WTC11 (cell line): ENCODE data around the gene RGMA. TPM values are rescaled to one million over a fixed set of nuclear protein-coding genes. Genes with fewer than 3 reads are reported as not detected.

Experiments used
- ATAC-seq: fragments of 200-7000 bp; cut with Tn5 transposase; 2 replicates; pipeline ENCODE4 v1.10.0; 2021; ENCODE audit warnings: mild to moderate bottlenecking, moderate library complexity
- CTCF ChIA-PET: fragments of 300-600 bp; sonication (Branson Sonifier 250); formaldehyde crosslinking; loops from one replicate; lab custom pipeline; 2021; ENCODE audit warnings: antibody characterized with exemption; lab: Charles Lee
- POLR2A ChIA-PET: fragments of 350-600 bp; sonication (Branson Sonifier 250); formaldehyde crosslinking; loops from one replicate; lab custom pipeline; 2021; ENCODE audit warnings: antibody characterized with exemption; lab: Charles Lee
- DNase-seq: peaks from one replicate; pipeline ENCODE4 v3.0.0; 2021; ENCODE audit warnings: low spot score
- H3K27ac Mint-ChIP-seq: 2 replicates; pipeline ENCODE4 v1.8.0; 2021; ENCODE audit warnings: mixed read lengths
- H3K27me3 Mint-ChIP-seq: 2 replicates; pipeline ENCODE4 v1.8.0; 2021; ENCODE audit warnings: low read depth, mild to moderate bottlenecking, moderate library complexity, mixed read lengths
- H3K36me3 Mint-ChIP-seq: 2 replicates; pipeline ENCODE4 v1.8.0; 2021; ENCODE audit warnings: mixed read lengths
- H3K4me1 Mint-ChIP-seq: 2 replicates; pipeline ENCODE4 v1.8.0; 2022; ENCODE audit warnings: mixed read lengths
- H3K4me3 Mint-ChIP-seq: 2 replicates; pipeline ENCODE4 v1.8.0; 2021; ENCODE audit warnings: mild to moderate bottlenecking, moderate library complexity, mixed read lengths
- H3K9me3 Mint-ChIP-seq: 2 replicates; pipeline ENCODE4 v1.8.0; 2021; ENCODE audit warnings: mixed read lengths
- CBFB ChIP-seq: sonication (generic); formaldehyde crosslinking; IDR thresholded peaks from 2 replicates; pipeline ENCODE4 v1.8.1; 2022; ENCODE audit warnings: mild to moderate bottlenecking, low read depth, missing genetic modification reagents
- CTCF ChIP-seq: fragments of 200-600 bp; IDR thresholded peaks from 2 replicates; pipeline ENCODE4 v1.8.0; 2022; ENCODE audit warnings: antibody characterized with exemption
- KAT7 ChIP-seq: sonication (generic); formaldehyde crosslinking; IDR thresholded peaks from 2 replicates; pipeline ENCODE4 v1.8.1; 2023; ENCODE audit warnings: missing genetic modification reagents, mild to moderate bottlenecking, borderline replicate concordance
- MLX ChIP-seq: sonication (generic); formaldehyde crosslinking; IDR thresholded peaks from 2 replicates; pipeline ENCODE4 v1.8.1; 2023; ENCODE audit warnings: mild to moderate bottlenecking, missing genetic modification reagents, moderate library complexity
- NR3C1 ChIP-seq: sonication (generic); formaldehyde crosslinking; conservative IDR thresholded peaks from 2 replicates; pipeline ENCODE4 v1.8.1; 2023; ENCODE audit warnings: low read depth, mild to moderate bottlenecking, missing genetic modification reagents
- SMAD4 ChIP-seq: sonication (generic); formaldehyde crosslinking; IDR thresholded peaks from 2 replicates; pipeline ENCODE4 v1.8.0; 2022; ENCODE audit warnings: mild to moderate bottlenecking, missing genetic modification reagents
- TEAD1 ChIP-seq: sonication (generic); formaldehyde crosslinking; IDR thresholded peaks from 2 replicates; pipeline ENCODE4 v1.8.0; 2022; ENCODE audit warnings: mild to moderate bottlenecking, missing genetic modification reagents
- TEAD4 ChIP-seq: sonication (generic); formaldehyde crosslinking; IDR thresholded peaks from 2 replicates; pipeline ENCODE4 v1.8.0; 2022; ENCODE audit warnings: mild to moderate bottlenecking, missing genetic modification reagents
- TP53 ChIP-seq: sonication (generic); formaldehyde crosslinking; IDR thresholded peaks from 2 replicates; pipeline ENCODE4 v1.8.1; 2023; ENCODE audit warnings: mild to moderate bottlenecking, missing genetic modification reagents
- ZBTB43 ChIP-seq: sonication (generic); formaldehyde crosslinking; IDR thresholded peaks from 2 replicates; pipeline ENCODE4 v1.8.1; 2023; ENCODE audit warnings: mild to moderate bottlenecking, missing genetic modification reagents
- ZMAT4 ChIP-seq: fragments of 250-450 bp; sonication (Bioruptor Pico); IDR thresholded peaks from 2 replicates; pipeline ENCODE4 v1.9.0; 2021; ENCODE audit warnings: mild to moderate bottlenecking
- ZNF425 ChIP-seq: fragments of 250-450 bp; sonication (Bioruptor Pico); conservative IDR thresholded peaks from 2 replicates; pipeline ENCODE4 v1.9.0; 2021; ENCODE audit warnings: mild to moderate bottlenecking
- ZNF671 ChIP-seq: fragments of 250-450 bp; sonication (Bioruptor Pico); IDR thresholded peaks from 2 replicates; pipeline ENCODE4 v1.8.0; 2021; ENCODE audit warnings: mild to moderate bottlenecking
- total RNA-seq: library from RNA; stranded (reverse); gene quantifications from 3 replicates; pipeline ENCODE4 v1.2.3, GENCODE V29; 2021
- TF ChIP-seq, protein P1 (sequence below): fragments of 250-450 bp; sonication (Bioruptor Pico); IDR thresholded peaks from 2 replicates; pipeline ENCODE4 v1.9.0; 2021; ENCODE audit warnings: moderate library complexity, mild to moderate bottlenecking, inconsistent platforms, borderline replicate concordance
- TF ChIP-seq, protein P2 (sequence below): sonication (generic); formaldehyde crosslinking; IDR thresholded peaks from 2 replicates; pipeline ENCODE4 v1.8.0; 2023; ENCODE audit warnings: mild to moderate bottlenecking, missing genetic modification reagents

Gene RGMA
- total RNA-seq, 1 experiment from 2014 or later, result 47.2 TPM

DNA sequence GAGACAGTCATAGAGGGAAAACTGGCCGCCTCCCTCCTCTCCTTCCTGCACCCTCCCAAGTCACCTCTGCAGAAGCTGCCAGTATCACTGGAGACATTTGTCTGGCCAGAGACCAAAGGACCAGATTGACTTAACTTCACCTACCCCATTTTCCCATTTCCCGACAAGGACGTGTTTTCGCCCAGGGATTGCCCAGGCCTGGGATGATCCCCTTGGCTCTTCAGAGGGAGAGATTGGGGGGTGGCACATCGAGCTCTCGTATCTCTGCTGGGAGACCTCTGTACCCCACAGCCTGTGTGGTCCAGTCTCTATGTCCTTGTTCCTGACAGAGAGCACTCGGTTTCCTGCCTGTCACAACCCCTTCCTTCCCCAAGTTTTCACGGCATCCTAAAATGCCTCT, 31.4 kb downstream of the RGMA start (continued):
- TF ChIP-seq, protein P1, sequence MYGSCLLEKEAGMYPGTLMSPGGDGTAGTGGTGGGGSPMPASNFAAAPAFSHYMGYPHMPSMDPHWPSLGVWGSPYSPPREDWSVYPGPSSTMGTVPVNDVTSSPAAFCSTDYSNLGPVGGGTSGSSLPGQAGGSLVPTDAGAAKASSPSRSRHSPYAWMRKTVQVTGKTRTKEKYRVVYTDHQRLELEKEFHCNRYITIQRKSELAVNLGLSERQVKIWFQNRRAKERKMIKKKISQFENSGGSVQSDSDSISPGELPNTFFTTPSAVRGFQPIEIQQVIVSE (CRISPR knock-in tag), result no peak
- TF ChIP-seq TP53 (CRISPR knock-in tag), result no peak
- no peak for TF ChIP-seq CBFB (CRISPR knock-in tag)
- TF ChIP-seq, all 79 proteins: peak for 0

GRCh38 chr15:93056836-93057235, 32.2 kb downstream of the RGMA start:
- Mint-ChIP-seq H3K27me3 (no peaks in the 10 kb centered on the region), H3K4me3 (no peak overlapping the region), H3K9me3 (0 out of 2 replicates have a peak, but pooled peaks cover 6% of the 10 kb centered on the region), H3K4me1 (peaks cover 51% of the 10 kb centered on the region), H3K36me3 (peaks cover 31% of the 10 kb centered on the region), H3K27ac (peak overlapping the region; percentile 82; the same call in 1 of the 2 replicates)
- ATAC-seq (no peak), DNase-seq (no peak)
- ChIA-PET CTCF (interaction anchor here (0.8 to 1.9 kb wide), 4 partner anchors 20 to 31 kb away, joined by 3 to 7 read pairs (median 5); no protein-coding TSS in a partner anchor), POLR2A (no interaction called here)
- TF ChIP-seq CBFB (CRISPR knock-in tag) (no peak), TEAD4 (CRISPR knock-in tag) (no peak)

GRCh38 chr15:93055211-93055610, 33.8 kb downstream of the RGMA start:
- DNase-seq (no peak), ATAC-seq (no peak)
- CTCF ChIA-PET, result interaction anchor here (0.6 to 2.2 kb wide), 5 partner anchors 18 to 386 kb away, joined by 3 to 9 read pairs (median 5); no protein-coding TSS in a partner anchor
- Mint-ChIP-seq H3K9me3 (0 out of 2 replicates have a peak, but pooled peaks cover 6% of the 10 kb centered on the region), H3K4me3 (no peak overlapping the region), H3K36me3 (peaks cover 37% of the 10 kb centered on the region), H3K27ac (peak overlapping the region; percentile 88), H3K4me1 (peaks cover 36% of the 10 kb centered on the region), H3K27me3 (no peaks in the 10 kb centered on the region)
- TF ChIP-seq ZMAT4 (CRISPR knock-in tag) (no peak), KAT7 (no peak), ZNF671 (CRISPR knock-in tag) (no peak), NR3C1 (CRISPR knock-in tag) (no peak), MLX (no peak), ZNF425 (CRISPR knock-in tag) (no peak), SMAD4 (CRISPR knock-in tag) (no peak), CTCF (no peak), ZBTB43 (CRISPR knock-in tag) (no peak), TEAD1 (CRISPR knock-in tag) (no peak)
- TF ChIP-seq, protein P2, sequence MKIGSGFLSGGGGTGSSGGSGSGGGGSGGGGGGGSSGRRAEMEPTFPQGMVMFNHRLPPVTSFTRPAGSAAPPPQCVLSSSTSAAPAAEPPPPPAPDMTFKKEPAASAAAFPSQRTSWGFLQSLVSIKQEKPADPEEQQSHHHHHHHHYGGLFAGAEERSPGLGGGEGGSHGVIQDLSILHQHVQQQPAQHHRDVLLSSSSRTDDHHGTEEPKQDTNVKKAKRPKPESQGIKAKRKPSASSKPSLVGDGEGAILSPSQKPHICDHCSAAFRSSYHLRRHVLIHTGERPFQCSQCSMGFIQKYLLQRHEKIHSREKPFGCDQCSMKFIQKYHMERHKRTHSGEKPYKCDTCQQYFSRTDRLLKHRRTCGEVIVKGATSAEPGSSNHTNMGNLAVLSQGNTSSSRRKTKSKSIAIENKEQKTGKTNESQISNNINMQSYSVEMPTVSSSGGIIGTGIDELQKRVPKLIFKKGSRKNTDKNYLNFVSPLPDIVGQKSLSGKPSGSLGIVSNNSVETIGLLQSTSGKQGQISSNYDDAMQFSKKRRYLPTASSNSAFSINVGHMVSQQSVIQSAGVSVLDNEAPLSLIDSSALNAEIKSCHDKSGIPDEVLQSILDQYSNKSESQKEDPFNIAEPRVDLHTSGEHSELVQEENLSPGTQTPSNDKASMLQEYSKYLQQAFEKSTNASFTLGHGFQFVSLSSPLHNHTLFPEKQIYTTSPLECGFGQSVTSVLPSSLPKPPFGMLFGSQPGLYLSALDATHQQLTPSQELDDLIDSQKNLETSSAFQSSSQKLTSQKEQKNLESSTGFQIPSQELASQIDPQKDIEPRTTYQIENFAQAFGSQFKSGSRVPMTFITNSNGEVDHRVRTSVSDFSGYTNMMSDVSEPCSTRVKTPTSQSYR, result no peak
- POLR2A ChIA-PET, result no interaction called here
